Spleen (tissue), 11 donors: ENCODE measurements around the gene PSMD2. TPM values are rescaled to one million over a fixed set of nuclear protein-coding genes. Genes with fewer than 3 reads are reported as not detected.

ENCODE experiments used
- DNase-seq: peaks from one replicate; pipeline ENCODE4 v3.0.0-alpha.2; 2020
- H3K27ac ChIP-seq, 8 donors: fragments of 200-600 bp; sonication (generic) in 7 of 8; 1 replicate in 4 of 8; 2 replicates in 4 of 8; pipeline versions ENCODE4 v1.5.0 to v1.8.0; 2016 to 2021; ENCODE audit warnings: inconsistent platforms in 4 of 8, mild to moderate bottlenecking in 4 of 8, moderate library complexity in 1 of 8
- H3K27me3 ChIP-seq, 7 donors: fragments of 200-600 bp; sonication (generic) in 6 of 7; replicated peaks in 1 of 7; 1 replicate in 4 of 7; 2 replicates in 3 of 7; pipeline versions ENCODE4 v1.5.0 to v1.8.0; 2016 to 2021; ENCODE audit warnings: inconsistent platforms in 3 of 7, mild to moderate bottlenecking in 1 of 7
- H3K36me3 ChIP-seq, 6 donors: fragments of 200-600 bp; sonication (generic) in 5 of 6; 1 replicate in 4 of 6; 2 replicates in 2 of 6; pipeline versions ENCODE4 v1.5.0 to v1.8.0; 2016 to 2021; ENCODE audit warnings: inconsistent platforms in 2 of 6
- H3K4me1 ChIP-seq, 6 donors: fragments of 200-600 bp; sonication (generic) in 5 of 6; 1 replicate in 3 of 6; 2 replicates in 3 of 6; pipeline versions ENCODE4 v1.5.0 to v1.8.0; 2016 to 2021; ENCODE audit warnings: inconsistent platforms in 3 of 6
- H3K4me3 ChIP-seq, 8 donors: fragments of 200-600 bp; sonication (generic) in 7 of 8; 1 replicate in 4 of 8; 2 replicates in 4 of 8; pipeline versions ENCODE4 v1.5.0 to v1.8.0; 2016 to 2021; ENCODE audit warnings: inconsistent platforms in 4 of 8, mild to moderate bottlenecking in 4 of 8, moderate library complexity in 2 of 8
- H3K9me3 ChIP-seq, 8 donors: fragments of 200-600 bp; sonication (generic) in 7 of 8; 1 replicate in 4 of 8; 2 replicates in 4 of 8; pipeline versions ENCODE4 v1.5.0 to v1.8.0; 2016 to 2021; ENCODE audit warnings: inconsistent platforms in 4 of 8
- CTCF ChIP-seq, 11 experiments: fragments of 200-600 bp in 7 of 11; fragments of 450-650 bp in 4 of 11; sonication (generic) in 4 of 11; IDR thresholded peaks in 8 of 11; conservative IDR thresholded peaks in 3 of 11; 1 replicate in 7 of 11; 2 replicates in 4 of 11; pipeline versions ENCODE4 v1.4.0 to v1.8.0; 2016 to 2021; ENCODE audit warnings: antibody characterized with exemption in 11 of 11, inconsistent platforms in 4 of 11, mild to moderate bottlenecking in 1 of 11
- POLR2A ChIP-seq, 3 donors: fragments of 450-650 bp; IDR thresholded peaks; one replicate each; pipeline ENCODE4 v1.5.1; 2017; ENCODE audit warnings: antibody characterized with exemption in 3 of 3, mild to moderate bottlenecking in 1 of 3
- POLR2AphosphoS5 ChIP-seq, 3 donors: sonication (generic); formaldehyde crosslinking; IDR thresholded peaks; one replicate each; pipeline ENCODE4 v1.5.1; 2017; ENCODE audit warnings: antibody characterized with exemption in 3 of 3
- WGBS, 5 donors: extraction: QIAGEN DNeasy Blood & Tissue Kit in 3 of 5; methylation state at CpG; one replicate each; pipeline versions ENCODE4 v1.1.5 to v1.1.7; 2013 to 2018; 5-methylcytosine and 5-hydroxymethylcytosine counted together
- intact Hi-C: fragments of 100-400 bp; cut with DNase I; formaldehyde crosslinking; loops from one replicate; pipeline ENCODE4 v1.15.0; 2023; ENCODE audit warnings: low total_unique reads
- polyA plus RNA-seq, 3 donors: library from polyadenylated mRNA; stranded (reverse); fragments of 200-250 nt; gene quantifications; one replicate each; pipeline ENCODE4 v1.2.1, GENCODE V29; 2013
- total RNA-seq, 7 donors: library from RNA; depleted of rRNA in 3 of 7; stranded (reverse); fragments of >200 nt in 3 of 7; fragmentation: NEBNext Ultra II Directional in 4 of 7; extraction: Animal tissue kit (Norgen Biotek cat#: 25700) in 4 of 7; gene quantifications; one replicate each; pipeline versions ENCODE4 v1.1.0 to v1.2.1, GENCODE V29; 2016 to 2021
- donor health status: healthy with polysubstance abuse.
- donor health status: DM: no; HTN: no; CAD: no; lungs with moderate emphysema.
- donor health status: DM: no; HTN: no; CAD: no.
- donor health status: Bipolar disorder and iron deficiency.
- donor health status: healthy.
- donor health status: DM: no; HTN: no; CAD: no.
- donor health status: DM: yes; HTN: yes; CAD: no.

Gene PSMD2
- total and polyA plus RNA-seq, 10 donors = 53.8 to 191 (median 135) TPM

DNA sequence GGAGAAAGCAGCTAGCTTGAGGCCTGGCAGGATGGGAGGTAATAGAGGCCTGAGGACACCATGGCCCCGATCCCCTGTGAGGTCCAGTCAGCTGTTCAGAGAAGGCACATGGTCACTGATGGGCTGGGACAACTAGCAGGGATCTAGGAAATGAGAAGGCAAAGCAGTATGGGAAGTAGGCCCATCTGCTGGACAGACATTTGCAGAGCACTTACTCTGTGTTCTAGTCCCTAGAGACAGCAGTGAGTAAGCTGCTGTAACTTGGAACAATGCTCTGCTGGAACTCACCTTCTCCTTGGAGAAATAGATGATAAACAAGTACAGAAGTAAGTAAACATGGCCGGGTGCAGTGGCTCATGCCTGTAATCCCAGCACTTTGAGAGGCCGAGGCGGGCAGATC lies 16.1 kb upstream of the PSMD2 start:
- no peak overlapping the region for H3K4me3 ChIP-seq
- H3K27me3 ChIP-seq = peaks cover 0 to 34% (median 3%) of the 10 kb centered on the region in 7 donors
- no peak for TF ChIP-seq POLR2AphosphoS5 (IDR thresholded peaks at IDR 0.05)
- no peak for TF ChIP-seq CTCF (IDR thresholded peaks at IDR 0.05 in 8 of 11, conservative IDR thresholded peaks at IDR 0.05 in 3 of 11)
- TF ChIP-seq POLR2A (IDR thresholded peaks at IDR 0.05) = no peak
- intact Hi-C loops = no loop called here
- no peaks in the 10 kb centered on the region for H3K4me1 ChIP-seq
- DNase-seq = no peak
- 87 to 98% (median 90%) methylated on average over 4 of the region's 4 CpGs for WGBS, 5 donors
- H3K9me3 ChIP-seq = no peaks in the 10 kb centered on the region
- H3K27ac ChIP-seq = no peak overlapping the region
- H3K36me3 ChIP-seq = no peaks in the 10 kb centered on the region

- intact Hi-C loops = no loop called here
- no peak for DNase-seq
These were observed 15.4 kb upstream of the PSMD2 start for GRCh38 chr3:184283681-184284080.

GRCh38 chr3:184284696-184285095 lies 14.3 kb upstream of the PSMD2 start:
- no peak for DNase-seq
- intact Hi-C loops = no loop called here
- H3K27ac ChIP-seq = no peak overlapping the region

More at GRCh38 chr3:184283681-184284080, 15.4 kb upstream of the PSMD2 start:
- no peak overlapping the region for H3K4me3 ChIP-seq
- TF ChIP-seq POLR2AphosphoS5 (IDR thresholded peaks at IDR 0.05) (no peak), CTCF (IDR thresholded peaks at IDR 0.05 in 8 of 11, conservative IDR thresholded peaks at IDR 0.05 in 3 of 11) (no peak), POLR2A (IDR thresholded peaks at IDR 0.05) (no peak)
- H3K9me3 ChIP-seq = no peaks in the 10 kb centered on the region
- H3K36me3 ChIP-seq = no peaks in the 10 kb centered on the region
- H3K27ac ChIP-seq = no peak overlapping the region
- H3K4me1 ChIP-seq = no peaks in the 10 kb centered on the region
- H3K27me3 ChIP-seq = peaks cover 0 to 28% (median 3%) of the 10 kb centered on the region in 7 donors
- WGBS, 5 donors = 88 to 93% (median 89%) methylated on average over 8 of the region's 8 CpGs

GRCh38 chr3:184289426-184289938 lies 9.6 kb upstream of the PSMD2 start:
- no peak overlapping the region for H3K4me3 ChIP-seq
- no peak overlapping the region for H3K27ac ChIP-seq
- H3K27me3 ChIP-seq = peaks cover 0 to 52% (median 3%) of the 10 kb centered on the region in 7 donors
- no peaks in the 10 kb centered on the region for H3K36me3 ChIP-seq
- TF ChIP-seq CTCF (IDR thresholded peaks at IDR 0.05 in 8 of 11, conservative IDR thresholded peaks at IDR 0.05 in 3 of 11) = peak in 9 of 11 experiments; percentile 22 to 70 (median 42)
- no peak for TF ChIP-seq POLR2A (IDR thresholded peaks at IDR 0.05)
- TF ChIP-seq POLR2AphosphoS5 (IDR thresholded peaks at IDR 0.05) = no peak
- intact Hi-C loops = no loop called here
- no peaks in the 10 kb centered on the region for H3K4me1 ChIP-seq
- no peaks in the 10 kb centered on the region for H3K9me3 ChIP-seq
- WGBS, 5 donors = 12 to 16% (median 14%) methylated on average over 10 of the region's 10 CpGs
- DNase-seq = no peak

More at GRCh38 chr3:184284696-184285095, 14.3 kb upstream of the PSMD2 start:
- 28 to 40% (median 32%) methylated on average over 3 to 4 of the region's 4 CpGs for WGBS, 5 donors
- Histone ChIP-seq H3K9me3 (no peaks in the 10 kb centered on the region), H3K36me3 (no peaks in the 10 kb centered on the region), H3K4me3 (no peak overlapping the region), H3K27me3 (peaks cover 0 to 34% (median 3%) of the 10 kb centered on the region in 7 donors), H3K4me1 (no peaks in the 10 kb centered on the region)
- TF ChIP-seq CTCF (IDR thresholded peaks at IDR 0.05 in 8 of 11, conservative IDR thresholded peaks at IDR 0.05 in 3 of 11) (no peak), POLR2AphosphoS5 (IDR thresholded peaks at IDR 0.05) (no peak), POLR2A (IDR thresholded peaks at IDR 0.05) (no peak)
